Neural cell (in vitro differentiated cells): ENCODE measurements around the gene LDHAL6B.

Experiments used
- CTCF ChIP-seq: fragments of 450-650 bp; IDR thresholded peaks from 2 replicates; pipeline ENCODE4 v1.5.1; 2014; ENCODE audit warnings: antibody characterized with exemption, mild to moderate bottlenecking, moderate library complexity; ENCODE audit not compliant: poor library complexity, severe bottlenecking
- EP300 ChIP-seq: fragments of 450-650 bp; conservative IDR thresholded peaks from 2 replicates; pipeline ENCODE4 v1.6.1; 2014; ENCODE audit warnings: antibody characterized with exemption, mild to moderate bottlenecking, moderate library complexity; ENCODE audit not compliant: poor library complexity, severe bottlenecking
- EZH2 ChIP-seq: fragments of 200-600, 300-800 bp; shearing (Covaris generic), sonication (generic); IDR thresholded peaks from 2 replicates; pipeline ENCODE4 v1.6.1; 2014; ENCODE audit warnings: antibody characterized with exemption, low read length, borderline replicate concordance, mild to moderate bottlenecking; ENCODE audit not compliant: insufficient read depth, poor library complexity, severe bottlenecking
- MXI1 ChIP-seq: fragments of 450-650 bp; conservative IDR thresholded peaks from 2 replicates; pipeline ENCODE4 v1.6.1; 2014; ENCODE audit warnings: antibody characterized with exemption, mild to moderate bottlenecking; ENCODE audit not compliant: poor library complexity, severe bottlenecking
- POLR2AphosphoS5 ChIP-seq: IDR thresholded peaks from 2 replicates; pipeline ENCODE4 v1.6.1; 2012
- RAD21 ChIP-seq: fragments of 450-650 bp; conservative IDR thresholded peaks from 2 replicates; pipeline ENCODE4 v1.6.1; 2014; ENCODE audit warnings: antibody characterized with exemption, mild to moderate bottlenecking, moderate library complexity
- TF ChIP-seq, protein P1 (sequence below): IDR thresholded peaks from 2 replicates; pipeline ENCODE4 v1.6.1; 2012; ENCODE audit warnings: borderline replicate concordance

- TF ChIP-seq CTCF (no peak), EZH2 (no peak), MXI1 (no peak), POLR2AphosphoS5 (no peak), RAD21 (no peak), EP300 (no peak)
- TF ChIP-seq, protein P1, sequence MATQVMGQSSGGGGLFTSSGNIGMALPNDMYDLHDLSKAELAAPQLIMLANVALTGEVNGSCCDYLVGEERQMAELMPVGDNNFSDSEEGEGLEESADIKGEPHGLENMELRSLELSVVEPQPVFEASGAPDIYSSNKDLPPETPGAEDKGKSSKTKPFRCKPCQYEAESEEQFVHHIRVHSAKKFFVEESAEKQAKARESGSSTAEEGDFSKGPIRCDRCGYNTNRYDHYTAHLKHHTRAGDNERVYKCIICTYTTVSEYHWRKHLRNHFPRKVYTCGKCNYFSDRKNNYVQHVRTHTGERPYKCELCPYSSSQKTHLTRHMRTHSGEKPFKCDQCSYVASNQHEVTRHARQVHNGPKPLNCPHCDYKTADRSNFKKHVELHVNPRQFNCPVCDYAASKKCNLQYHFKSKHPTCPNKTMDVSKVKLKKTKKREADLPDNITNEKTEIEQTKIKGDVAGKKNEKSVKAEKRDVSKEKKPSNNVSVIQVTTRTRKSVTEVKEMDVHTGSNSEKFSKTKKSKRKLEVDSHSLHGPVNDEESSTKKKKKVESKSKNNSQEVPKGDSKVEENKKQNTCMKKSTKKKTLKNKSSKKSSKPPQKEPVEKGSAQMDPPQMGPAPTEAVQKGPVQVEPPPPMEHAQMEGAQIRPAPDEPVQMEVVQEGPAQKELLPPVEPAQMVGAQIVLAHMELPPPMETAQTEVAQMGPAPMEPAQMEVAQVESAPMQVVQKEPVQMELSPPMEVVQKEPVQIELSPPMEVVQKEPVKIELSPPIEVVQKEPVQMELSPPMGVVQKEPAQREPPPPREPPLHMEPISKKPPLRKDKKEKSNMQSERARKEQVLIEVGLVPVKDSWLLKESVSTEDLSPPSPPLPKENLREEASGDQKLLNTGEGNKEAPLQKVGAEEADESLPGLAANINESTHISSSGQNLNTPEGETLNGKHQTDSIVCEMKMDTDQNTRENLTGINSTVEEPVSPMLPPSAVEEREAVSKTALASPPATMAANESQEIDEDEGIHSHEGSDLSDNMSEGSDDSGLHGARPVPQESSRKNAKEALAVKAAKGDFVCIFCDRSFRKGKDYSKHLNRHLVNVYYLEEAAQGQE: no peak
These were observed 30.6 kb downstream of the LDHAL6B start for GRCh38 chr15:59237119-59237855.
